HG03196 (cell line): ENCODE measurements around the gene FSCN2.
A peak's percentile ranks its signal among the peaks of the same experiment; 100 is the strongest.

Experiments
- ATAC-seq: cut with Tn5 transposase; IDR thresholded peaks from one replicate; pipeline ENCODE4 v1.9.1; 2021; ENCODE audit not compliant: unreplicated experiment

FSCN2 gene

GRCh38 chr17:81511804-81512561 lies 16.2 kb upstream of the FSCN2 start:
- no peak for ATAC-seq

- peak; percentile 42 for ATAC-seq
Observed at GRCh38 chr17:81512562-81513371, 15.4 kb upstream of the FSCN2 start, which contains the start of gene ACTG1. Gene ACTG1, minus strand, starts transcription at chr17:81512799. Its CDS starts 445 bp downstream, at chr17:81512354.

- ATAC-seq, result no peak
Observed at GRCh38 chr17:81513372-81513752, 14.8 kb upstream of the FSCN2 start.

GRCh38 chr17:81513753-81514488 lies 14.3 kb upstream of the FSCN2 start:
- ATAC-seq, result no peak

GRCh38 chr17:81514489-81514738 lies 13.8 kb upstream of the FSCN2 start:
- ATAC-seq, result no peak

- peak; percentile 20 for ATAC-seq
Observed at GRCh38 chr17:81514739-81515529, 13.2 kb upstream of the FSCN2 start.

- no peak for ATAC-seq
Observed at GRCh38 chr17:81515530-81516041, 12.6 kb upstream of the FSCN2 start.

- no peak for ATAC-seq
Observed at GRCh38 chr17:81516439-81516838, 11.7 kb upstream of the FSCN2 start.

- no peak for ATAC-seq
Observed at GRCh38 chr17:81517009-81517338, 11.2 kb upstream of the FSCN2 start.

- ATAC-seq, result peak; percentile 23
Observed at GRCh38 chr17:81517339-81518112, 10.7 kb upstream of the FSCN2 start.

- ATAC-seq, result no peak
Observed at GRCh38 chr17:81518113-81518784, 9.9 kb upstream of the FSCN2 start.

- no peak for ATAC-seq
Observed at GRCh38 chr17:81518785-81519283, 9.3 kb upstream of the FSCN2 start.

- ATAC-seq, result no peak
Observed at GRCh38 chr17:81519284-81520020, 8.7 kb upstream of the FSCN2 start.

GRCh38 chr17:81520021-81520901 lies 7.9 kb upstream of the FSCN2 start:
- no peak for ATAC-seq

- ATAC-seq, result no peak
Observed at GRCh38 chr17:81522491-81523401, 5.4 kb upstream of the FSCN2 start.

GRCh38 chr17:81523402-81524038 lies 4.7 kb upstream of the FSCN2 start:
- ATAC-seq, result no peak
